Sigmoid colon (tissue), 4 donors: ENCODE results near the gene EMC10.

Experiments used
- EP300 ChIP-seq, 4 donors: sonication (generic); formaldehyde crosslinking; IDR thresholded peaks; one replicate each; pipeline ENCODE4 v1.6.1; 2017; ENCODE audit warnings: antibody characterized with exemption in 4 of 4
- POLR2A ChIP-seq, 2 donors: fragments of 450-650 bp; IDR thresholded peaks; one replicate each; pipeline ENCODE4 v1.6.1; 2016; ENCODE audit warnings: antibody characterized with exemption in 2 of 2, mild to moderate bottlenecking in 2 of 2, moderate library complexity in 2 of 2
- TF ChIP-seq, protein P1 (sequence below), 4 experiments: fragments of 450-650 bp in 3 of 4; fragments of 200-600 bp in 1 of 4; IDR thresholded peaks; one replicate each; pipeline ENCODE4 v1.5.1; 2016 to 2019; ENCODE audit warnings: antibody characterized with exemption in 4 of 4, mild to moderate bottlenecking in 3 of 4, moderate library complexity in 2 of 4

DNA sequence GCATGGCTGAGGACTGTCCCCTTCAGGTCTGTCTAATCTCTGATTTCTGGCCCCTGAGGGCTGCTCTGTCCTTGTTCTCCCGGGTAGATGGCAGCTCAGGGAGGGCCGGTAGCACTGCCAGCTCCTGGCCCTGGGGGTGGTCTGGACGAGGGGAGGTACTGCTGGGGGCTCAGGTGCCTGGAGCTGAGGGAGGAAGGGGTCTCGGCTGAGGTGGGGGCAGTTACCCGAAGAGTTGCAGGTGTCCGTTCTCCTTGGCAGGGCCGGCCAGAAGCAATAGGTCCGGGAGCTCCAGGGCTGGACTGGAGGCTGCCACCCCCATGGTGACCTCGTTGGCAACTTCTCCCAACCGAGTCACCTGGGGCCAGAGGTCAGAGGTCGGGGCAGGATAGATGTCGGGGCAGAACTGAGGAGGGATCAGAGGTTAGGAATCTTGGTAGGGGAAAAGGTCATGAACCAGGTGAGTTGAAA lies 1.2 kb upstream of the EMC10 start:
- TF ChIP-seq, protein P1, sequence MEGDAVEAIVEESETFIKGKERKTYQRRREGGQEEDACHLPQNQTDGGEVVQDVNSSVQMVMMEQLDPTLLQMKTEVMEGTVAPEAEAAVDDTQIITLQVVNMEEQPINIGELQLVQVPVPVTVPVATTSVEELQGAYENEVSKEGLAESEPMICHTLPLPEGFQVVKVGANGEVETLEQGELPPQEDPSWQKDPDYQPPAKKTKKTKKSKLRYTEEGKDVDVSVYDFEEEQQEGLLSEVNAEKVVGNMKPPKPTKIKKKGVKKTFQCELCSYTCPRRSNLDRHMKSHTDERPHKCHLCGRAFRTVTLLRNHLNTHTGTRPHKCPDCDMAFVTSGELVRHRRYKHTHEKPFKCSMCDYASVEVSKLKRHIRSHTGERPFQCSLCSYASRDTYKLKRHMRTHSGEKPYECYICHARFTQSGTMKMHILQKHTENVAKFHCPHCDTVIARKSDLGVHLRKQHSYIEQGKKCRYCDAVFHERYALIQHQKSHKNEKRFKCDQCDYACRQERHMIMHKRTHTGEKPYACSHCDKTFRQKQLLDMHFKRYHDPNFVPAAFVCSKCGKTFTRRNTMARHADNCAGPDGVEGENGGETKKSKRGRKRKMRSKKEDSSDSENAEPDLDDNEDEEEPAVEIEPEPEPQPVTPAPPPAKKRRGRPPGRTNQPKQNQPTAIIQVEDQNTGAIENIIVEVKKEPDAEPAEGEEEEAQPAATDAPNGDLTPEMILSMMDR (IDR thresholded peaks at IDR 0.05) = no peak
- TF ChIP-seq POLR2A (IDR thresholded peaks at IDR 0.05) (no peak), EP300 (IDR thresholded peaks at IDR 0.05) (no peak)
